GM12878 (cell line): ENCODE data around the gene TMEM121B. TPM values are rescaled to one million over a fixed set of nuclear protein-coding genes. Genes with fewer than 3 reads are reported as not detected.

Experiments
- ATAC-seq: fragments of 200-7000 bp; cut with Tn5 transposase; 3 replicates; pipeline ENCODE4 v1.9.1; 2020; ENCODE audit warnings: mild to moderate bottlenecking, moderate library complexity
- BruUV-seq: library from RNA; stranded (reverse); fragments of 400-500 nt; replicated peaks from 2 replicates; lab custom pipeline; 2021; lab: Mats Ljungman, UMichigan
- CTCF ChIA-PET: fragments of 300-600 bp; sonication (Branson Sonifier 250); formaldehyde crosslinking; extraction: SDS; loops from one replicate; lab custom pipeline; 2021; ENCODE audit warnings: inconsistent platforms; lab: Yijun Ruan, JAX
- POLR2A ChIA-PET: fragments of 350-600 bp; formaldehyde crosslinking; extraction: SDS; loops from one replicate; lab custom pipeline; 2021; ENCODE audit warnings: inconsistent platforms; lab: Charles Lee
- RAD21 ChIA-PET: fragments of 300-600 bp; sonication (Branson Sonifier 250); formaldehyde crosslinking; loops from one replicate; lab custom pipeline; 2023; ENCODE audit warnings: antibody characterized with exemption; ENCODE audit not compliant: unreplicated experiment; lab: Charles Lee
- SMC1A ChIA-PET: fragments of 300-600 bp; sonication (Branson Sonifier 250); formaldehyde crosslinking; loops from one replicate; lab custom pipeline; 2023; ENCODE audit not compliant: unreplicated experiment, uncharacterized antibody; lab: Charles Lee
- DNase-seq: peaks from one replicate; pipeline ENCODE4 v3.0.0-alpha.2; 2011; ENCODE audit warnings: low read depth, low spot score
- FAIRE-seq: peaks from 3 replicates; lab custom pipeline; 2011; peaks lifted over from hg19 to GRCh38; lab: Jason Lieb, UNC
- H2AFZ ChIP-seq: 2 replicates; pipeline ENCODE4 v1.6.0; 2011; ENCODE audit warnings: low read depth, low read length, control low read depth; ENCODE audit not compliant: control insufficient read depth
- H3K27ac ChIP-seq: 2 replicates; pipeline ENCODE4 v1.5.1; 2011; ENCODE audit warnings: control low read depth; ENCODE audit not compliant: control insufficient read depth, insufficient read depth
- H3K27me3 ChIP-seq, 2 experiments: replicated peaks in 1 of 2; 2 replicates each; pipeline versions ENCODE4 v1.6.0 to v1.6.1; 2011; ENCODE audit warnings: low read length in 1 of 2; ENCODE audit not compliant: control insufficient read depth in 2 of 2, insufficient read depth in 2 of 2
- H3K36me3 ChIP-seq, 2 experiments: 2 replicates each; pipeline ENCODE4 v1.5.1; 2011; ENCODE audit warnings: low read length in 1 of 2; ENCODE audit not compliant: control insufficient read depth in 2 of 2, insufficient read depth in 2 of 2
- H3K4me1 ChIP-seq: 2 replicates; pipeline ENCODE4 v1.6.1; 2011; ENCODE audit warnings: mild to moderate bottlenecking, low read length, moderate library complexity, mixed read lengths; ENCODE audit not compliant: control insufficient read depth, insufficient read depth
- H3K4me2 ChIP-seq: 2 replicates; pipeline ENCODE4 v1.6.0; 2011; ENCODE audit warnings: control low read depth; ENCODE audit not compliant: control insufficient read depth, insufficient read depth
- H3K4me3 ChIP-seq: fragments of 200-600 bp; sonication (generic); 2 replicates; pipeline ENCODE4 v1.5.1; 2016
- H3K79me2 ChIP-seq: 2 replicates; pipeline ENCODE4 v1.6.0; 2011; ENCODE audit warnings: low read length; ENCODE audit not compliant: control insufficient read depth, insufficient read depth
- H3K9ac ChIP-seq: 2 replicates; pipeline ENCODE4 v1.8.0; 2011; ENCODE audit warnings: low read length, control low read depth, mixed read lengths; ENCODE audit not compliant: control insufficient read depth, insufficient read depth
- H3K9me3 ChIP-seq: replicated peaks from 3 replicates; pipeline ENCODE4 v1.5.1; 2011; ENCODE audit warnings: mild to moderate bottlenecking, low read length; ENCODE audit not compliant: control insufficient read depth, insufficient read depth
- H4K20me1 ChIP-seq: 2 replicates; pipeline ENCODE4 v1.6.0; 2011; ENCODE audit not compliant: control insufficient read depth, insufficient read depth
- BACH1 ChIP-seq: fragments of 450-650 bp; IDR thresholded peaks from 2 replicates; pipeline ENCODE4 v1.6.1; 2017; ENCODE audit warnings: mild to moderate bottlenecking, borderline replicate concordance
- BCL11A ChIP-seq: IDR thresholded peaks from 2 replicates; pipeline ENCODE4 v1.6.1; 2011; ENCODE audit warnings: low read depth, low read length
- BMI1 ChIP-seq: fragments of 450-650 bp; IDR thresholded peaks from 2 replicates; pipeline ENCODE4 v1.6.1; 2016; ENCODE audit warnings: mild to moderate bottlenecking, moderate library complexity, borderline replicate concordance
- CBFB ChIP-seq: IDR thresholded peaks from 2 replicates; pipeline ENCODE4 v1.6.1; 2016; ENCODE audit warnings: antibody characterized with exemption, low read depth
- CREM ChIP-seq: IDR thresholded peaks from 2 replicates; pipeline ENCODE4 v1.6.1; 2014; ENCODE audit warnings: antibody characterized with exemption, low read depth
- EED ChIP-seq: sonication (generic); IDR thresholded peaks from 2 replicates; pipeline ENCODE4 v1.6.1; 2016; ENCODE audit warnings: antibody characterized with exemption, low read depth
- EP300 ChIP-seq, 2 experiments: fragments of 150-350 bp in 1 of 2; IDR thresholded peaks; 2 replicates each; pipeline ENCODE4 v1.6.1; 2011 to 2012; ENCODE audit warnings: low read depth in 2 of 2, low read length in 2 of 2, borderline replicate concordance in 1 of 2, improper control_type of control experiment in 1 of 2, inconsistent platforms in 1 of 2; ENCODE audit not compliant: control insufficient read depth in 1 of 2
- FOXM1 ChIP-seq: IDR thresholded peaks from 2 replicates; pipeline ENCODE4 v1.6.1; 2012; ENCODE audit warnings: low read depth, mild to moderate bottlenecking, inconsistent platforms, low read length, moderate library complexity
- MEF2B ChIP-seq: fragments of 450-650 bp; IDR thresholded peaks from 2 replicates; pipeline ENCODE4 v1.6.1; 2018; ENCODE audit warnings: mild to moderate bottlenecking, moderate library complexity; ENCODE audit not compliant: partially characterized antibody, poor library complexity, severe bottlenecking
- MTA2 ChIP-seq: fragments of 450-650 bp; IDR thresholded peaks from 2 replicates; pipeline ENCODE4 v1.6.1; 2016; ENCODE audit warnings: low read depth, mild to moderate bottlenecking, moderate library complexity
- NFIC ChIP-seq: IDR thresholded peaks from 2 replicates; pipeline ENCODE4 v1.6.1; 2012; ENCODE audit warnings: low read depth, mild to moderate bottlenecking, inconsistent platforms, low read length, moderate library complexity
- NR2C1 ChIP-seq: fragments of 450-650 bp; IDR thresholded peaks from 2 replicates; pipeline ENCODE4 v1.6.1; 2017; ENCODE audit warnings: antibody characterized with exemption, mild to moderate bottlenecking, moderate library complexity
- POU2F2 ChIP-seq: IDR thresholded peaks from 3 replicates; pipeline ENCODE4 v1.6.1; 2011; ENCODE audit warnings: low read depth, mild to moderate bottlenecking, low read length, borderline replicate concordance
- RUNX3 ChIP-seq: IDR thresholded peaks from 2 replicates; pipeline ENCODE4 v1.6.1; 2012; ENCODE audit warnings: low read length, inconsistent platforms
- STAT1 ChIP-seq: fragments of 450-650 bp; conservative IDR thresholded peaks from 2 replicates; pipeline ENCODE4 v1.6.1; 2014; ENCODE audit warnings: antibody characterized with exemption, mild to moderate bottlenecking
- ZZZ3 ChIP-seq: IDR thresholded peaks from 2 replicates; pipeline ENCODE4 v1.6.1; 2011; ENCODE audit warnings: low read depth; ENCODE audit not compliant: control insufficient read depth, insufficient read length
- WGBS: methylation state at CpG from one replicate; pipeline ENCODE4 v1.1.6; 2016; ENCODE audit warnings: low lambda C conversion rate; ENCODE audit not compliant: insufficient replicate concordance, insufficient coverage; ENCODE audit errors: missing lambda C conversion rate; 5-methylcytosine and 5-hydroxymethylcytosine counted together
- in situ Hi-C: fragments of 300-500 bp; cut with MboI; formaldehyde crosslinking; loops from 9 replicates; pipeline ENCODE4 v1.14.3; 2018; ENCODE audit warnings: mixed read lengths
- intact Hi-C: fragments of 100-400 bp; cut with micrococcal nuclease; formaldehyde crosslinking; loops from one replicate; pipeline ENCODE4 v1.14.2; 2022; ENCODE audit not compliant: unreplicated experiment
- polyA plus RNA-seq, 11 experiments: library from polyadenylated mRNA; depleted of rRNA in 4 of 11; unstranded in 6 of 11; stranded (reverse) in 5 of 11; fragments of >200 nt; fragmentation: Nextera tagmentation in 4 of 11; fragmentation: Illumina TruSeq in 1 of 11; extraction: Ambion mirVana in 4 of 11; extraction: Trizol in 1 of 11; gene quantifications; 1 replicate in 1 of 11; 2 replicates in 10 of 11; pipeline versions ENCODE4 v1.2.1 to v1.2.3, GENCODE V29; 2011 to 2016; ENCODE audit warnings: inconsistent platforms in 2 of 11, missing spikeins in 2 of 11, low read depth in 1 of 11
- total RNA-seq, 4 experiments: library from RNA; depleted of rRNA in 3 of 4; stranded (reverse); fragments of >200 nt in 3 of 4; fragmentation: Illumina TruSeq in 1 of 4; extraction: Trizol in 1 of 4; gene quantifications; 2 replicates each; pipeline versions ENCODE4 v1.2.1 to v1.2.3, GENCODE V29; 2013 to 2021
- TF ChIP-seq, protein P1 (sequence below): fragments of 450-650 bp; IDR thresholded peaks from 2 replicates; pipeline ENCODE4 v1.6.1; 2016; ENCODE audit warnings: mild to moderate bottlenecking
- TF ChIP-seq, protein P2 (sequence below): IDR thresholded peaks from 2 replicates; pipeline ENCODE4 v1.6.1; 2011; ENCODE audit warnings: low read depth, low read length, improper control_type of control experiment, borderline replicate concordance
- TF ChIP-seq, protein P3 (sequence below): fragments of 450-650 bp; IDR thresholded peaks from 2 replicates; pipeline ENCODE4 v1.6.1; 2016; ENCODE audit warnings: mild to moderate bottlenecking
- TF ChIP-seq, protein P4 (sequence below): fragments of 450-650 bp; IDR thresholded peaks from 2 replicates; pipeline ENCODE4 v1.6.1; 2014; ENCODE audit warnings: mild to moderate bottlenecking

TMEM121B gene
- total and polyA plus RNA-seq, 10 of the 15 experiments (the other 5 are each of a cell fraction or from before 2014, with no cell fraction given) = 0.02 to 0.10 (median 0.06) TPM; not detected in 5

DNA sequence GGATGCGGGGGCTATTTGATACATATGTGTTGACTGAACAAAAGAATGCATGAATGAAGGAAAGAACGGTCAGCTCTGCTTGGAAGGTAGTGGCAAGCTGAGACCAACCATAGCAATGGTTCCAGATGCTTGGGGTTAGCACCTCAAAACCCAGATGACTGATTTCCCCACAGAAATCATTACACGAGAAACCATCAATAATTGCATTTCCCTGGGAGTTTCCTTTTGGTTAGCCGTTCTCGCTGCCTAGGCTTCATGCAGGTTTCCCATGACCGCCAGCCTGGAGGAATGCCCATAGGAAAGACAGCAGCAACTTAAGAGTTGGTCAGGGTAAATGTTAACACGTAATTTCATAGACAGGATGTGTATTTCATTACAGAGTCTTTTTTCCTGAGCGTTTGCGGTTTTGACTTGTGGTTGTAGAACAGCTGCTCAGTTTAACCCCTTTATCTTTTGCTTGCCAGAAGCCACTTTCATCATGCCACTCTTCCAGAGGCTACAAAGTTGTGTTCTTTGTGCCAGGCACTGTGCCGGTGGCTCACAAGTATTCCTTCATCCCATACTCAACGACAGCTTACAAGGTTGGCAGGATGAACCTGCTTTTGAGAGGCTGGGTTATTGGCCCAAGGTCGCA, 33.5 kb downstream of the TMEM121B start:
- peak; percentile 92 for FAIRE-seq
- peak; percentile 29 for ATAC-seq
- Histone ChIP-seq H3K27ac (peak overlapping the region; percentile 31; the same call in 1 of the 2 replicates), H3K9me3 (no peaks in the 10 kb centered on the region), H3K79me2 (peaks cover 10% of the 10 kb centered on the region), H3K36me3 (no peaks in the 10 kb centered on the region), H3K4me2 (peak overlapping the region; percentile 70), H2AFZ (no peak overlapping the region), H3K9ac (no peak overlapping the region; the same call in 1 of the 2 replicates), H3K27me3 (no peaks in the 10 kb centered on the region), H4K20me1 (no peaks in the 10 kb centered on the region), H3K4me1 (peaks cover 19% of the 10 kb centered on the region), H3K4me3 (peak overlapping the region; percentile 26; the same call in 1 of the 2 replicates)
- in situ Hi-C loops = no loop called here
- BruUV-seq = no TSS peak
- intact Hi-C loops = loop anchor here (1.0 to 10.0 kb wide), 2 partner anchors 72 to 283 kb away; partner anchors contain the start of gene HDHD5
- peak; percentile 55 for DNase-seq
- SMC1A ChIA-PET = interaction anchor here (1.0 to 3.0 kb wide), 3 partner anchors 9 to 13 kb away, joined by 3 to 7 read pairs (median 3); no protein-coding TSS in a partner anchor
- RAD21 ChIA-PET = no interaction called here
- POLR2A ChIA-PET = interaction anchor here (0.6 kb wide), 1 partner anchor 25 kb away, joined by 5 read pairs; no protein-coding TSS in a partner anchor
- CTCF ChIA-PET = interaction anchor here (1.9 to 2.0 kb wide), 2 partner anchors 84 to 414 kb away, joined by 7 to 9 read pairs; no protein-coding TSS in a partner anchor
- WGBS = 14% methylated on average over 12 of the region's 12 CpGs
- TF ChIP-seq, protein P1, sequence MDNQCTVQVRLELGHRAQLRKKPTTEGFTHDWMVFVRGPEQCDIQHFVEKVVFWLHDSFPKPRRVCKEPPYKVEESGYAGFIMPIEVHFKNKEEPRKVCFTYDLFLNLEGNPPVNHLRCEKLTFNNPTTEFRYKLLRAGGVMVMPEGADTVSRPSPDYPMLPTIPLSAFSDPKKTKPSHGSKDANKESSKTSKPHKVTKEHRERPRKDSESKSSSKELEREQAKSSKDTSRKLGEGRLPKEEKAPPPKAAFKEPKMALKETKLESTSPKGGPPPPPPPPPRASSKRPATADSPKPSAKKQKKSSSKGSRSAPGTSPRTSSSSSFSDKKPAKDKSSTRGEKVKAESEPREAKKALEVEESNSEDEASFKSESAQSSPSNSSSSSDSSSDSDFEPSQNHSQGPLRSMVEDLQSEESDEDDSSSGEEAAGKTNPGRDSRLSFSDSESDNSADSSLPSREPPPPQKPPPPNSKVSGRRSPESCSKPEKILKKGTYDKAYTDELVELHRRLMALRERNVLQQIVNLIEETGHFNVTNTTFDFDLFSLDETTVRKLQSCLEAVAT = peak; percentile 84
- TF ChIP-seq ZZZ3 = no peak
- TF ChIP-seq NR2C1 = no peak
- TF ChIP-seq POU2F2 = 0 out of 3 replicates have a peak, but pooled peaks have one; percentile 21
- peak in 1 of 2 experiments; percentile 54; a peak in 1 of 4 replicates for TF ChIP-seq EP300 (IDR thresholded peaks at IDR 0.05; ENCODE audit: borderline replicate concordance in 1 of 2, control insufficient read depth in 1 of 2, low read depth in 2 of 2, low read length in 2 of 2)
- no peak for TF ChIP-seq BACH1
- TF ChIP-seq RUNX3 = peak; percentile 99
- TF ChIP-seq, protein P2, sequence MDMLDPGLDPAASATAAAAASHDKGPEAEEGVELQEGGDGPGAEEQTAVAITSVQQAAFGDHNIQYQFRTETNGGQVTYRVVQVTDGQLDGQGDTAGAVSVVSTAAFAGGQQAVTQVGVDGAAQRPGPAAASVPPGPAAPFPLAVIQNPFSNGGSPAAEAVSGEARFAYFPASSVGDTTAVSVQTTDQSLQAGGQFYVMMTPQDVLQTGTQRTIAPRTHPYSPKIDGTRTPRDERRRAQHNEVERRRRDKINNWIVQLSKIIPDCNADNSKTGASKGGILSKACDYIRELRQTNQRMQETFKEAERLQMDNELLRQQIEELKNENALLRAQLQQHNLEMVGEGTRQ = no peak
- TF ChIP-seq CREM = 0 out of 2 replicates have a peak, but pooled peaks have one; percentile 32
- TF ChIP-seq, protein P3, sequence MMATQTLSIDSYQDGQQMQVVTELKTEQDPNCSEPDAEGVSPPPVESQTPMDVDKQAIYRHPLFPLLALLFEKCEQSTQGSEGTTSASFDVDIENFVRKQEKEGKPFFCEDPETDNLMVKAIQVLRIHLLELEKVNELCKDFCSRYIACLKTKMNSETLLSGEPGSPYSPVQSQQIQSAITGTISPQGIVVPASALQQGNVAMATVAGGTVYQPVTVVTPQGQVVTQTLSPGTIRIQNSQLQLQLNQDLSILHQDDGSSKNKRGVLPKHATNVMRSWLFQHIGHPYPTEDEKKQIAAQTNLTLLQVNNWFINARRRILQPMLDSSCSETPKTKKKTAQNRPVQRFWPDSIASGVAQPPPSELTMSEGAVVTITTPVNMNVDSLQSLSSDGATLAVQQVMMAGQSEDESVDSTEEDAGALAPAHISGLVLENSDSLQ = peak; percentile 29; the same call in 1 of the 2 replicates
- no peak for TF ChIP-seq FOXM1
- peak; percentile 24 for TF ChIP-seq MEF2B
- peak; percentile 96 for TF ChIP-seq CBFB
- TF ChIP-seq, protein P4, sequence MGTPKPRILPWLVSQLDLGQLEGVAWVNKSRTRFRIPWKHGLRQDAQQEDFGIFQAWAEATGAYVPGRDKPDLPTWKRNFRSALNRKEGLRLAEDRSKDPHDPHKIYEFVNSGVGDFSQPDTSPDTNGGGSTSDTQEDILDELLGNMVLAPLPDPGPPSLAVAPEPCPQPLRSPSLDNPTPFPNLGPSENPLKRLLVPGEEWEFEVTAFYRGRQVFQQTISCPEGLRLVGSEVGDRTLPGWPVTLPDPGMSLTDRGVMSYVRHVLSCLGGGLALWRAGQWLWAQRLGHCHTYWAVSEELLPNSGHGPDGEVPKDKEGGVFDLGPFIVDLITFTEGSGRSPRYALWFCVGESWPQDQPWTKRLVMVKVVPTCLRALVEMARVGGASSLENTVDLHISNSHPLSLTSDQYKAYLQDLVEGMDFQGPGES = no peak
- peak; percentile 60; the same call in 1 of the 2 replicates for TF ChIP-seq NFIC
- peak; percentile 76 for TF ChIP-seq EED
- no peak for TF ChIP-seq STAT1
- TF ChIP-seq MTA2 = peak; percentile 69
- no peak for TF ChIP-seq BCL11A
- no peak for TF ChIP-seq BMI1
